SK-N-SH (cell line): ENCODE results near the gene HID1. TPM values are rescaled to one million over a fixed set of nuclear protein-coding genes. Genes with fewer than 3 reads are reported as not detected.

Source experiments
- CTCF ChIA-PET: fragments of 300-600, 350-600 bp; formaldehyde crosslinking; extraction: SDS; loops from one replicate; lab custom pipeline; 2021; lab: Yijun Ruan, JAX
- POLR2A ChIA-PET: fragments of 350-600 bp; sonication (Branson Sonifier 250); formaldehyde crosslinking; extraction: SDS; loops from one replicate; lab custom pipeline; 2020; ENCODE audit warnings: antibody characterized with exemption, inconsistent platforms; lab: Yijun Ruan, JAX
- DNase-seq: peaks from one replicate; pipeline ENCODE4 v3.0.0; 2012
- H2AFZ ChIP-seq: fragments of 200-600 bp; sonication (generic); 2 replicates; pipeline ENCODE4 v1.8.1; 2016; ENCODE audit warnings: antibody characterized with exemption, mild to moderate bottlenecking, low read depth
- H3F3A ChIP-seq: fragments of 200-600 bp; sonication (generic); replicated peaks from 2 replicates; pipeline ENCODE3; 2016; ENCODE audit warnings: antibody characterized with exemption, mild to moderate bottlenecking; ENCODE audit not compliant: insufficient read depth
- H3K27ac ChIP-seq, 2 experiments: fragments of 200-500 bp in 1 of 2; fragments of 200-600 bp in 1 of 2; sonication (Bioruptor generic) in 1 of 2; sonication (generic), shearing (Covaris generic) in 1 of 2; 2 replicates each; pipeline versions ENCODE4 v1.5.1 to v1.6.1; 2014 to 2016; ENCODE audit warnings: low read depth in 2 of 2, inconsistent platforms in 1 of 2, low read length in 1 of 2, mild to moderate bottlenecking in 1 of 2, mixed read lengths in 1 of 2
- H3K27me3 ChIP-seq: fragments of 200-600 bp; sonication (generic), shearing (Covaris generic); 2 replicates; pipeline ENCODE4 v1.6.1; 2016; ENCODE audit warnings: mixed run types; ENCODE audit not compliant: insufficient read depth
- H3K36me3 ChIP-seq, 2 experiments: fragments of 200-500 bp in 1 of 2; fragments of 200-600 bp in 1 of 2; sonication (Bioruptor generic) in 1 of 2; sonication (generic) in 1 of 2; replicated peaks in 1 of 2; 2 replicates each; pipeline versions ENCODE3 to v1.5.1; 2014 to 2016; ENCODE audit warnings: low read length in 1 of 2, mild to moderate bottlenecking in 1 of 2; ENCODE audit not compliant: insufficient read depth in 2 of 2, control insufficient read depth in 1 of 2
- H3K4me1 ChIP-seq, 2 experiments: fragments of 200-500 bp in 1 of 2; fragments of 200-600 bp in 1 of 2; sonication (Bioruptor generic) in 1 of 2; sonication (generic), shearing (Covaris generic) in 1 of 2; 2 replicates each; pipeline versions ENCODE4 v1.5.1 to v1.6.1; 2014 to 2016; ENCODE audit warnings: low read depth in 1 of 2, low read length in 1 of 2, mixed run types in 1 of 2; ENCODE audit not compliant: insufficient read depth in 2 of 2, control insufficient read depth in 1 of 2
- H3K4me2 ChIP-seq: fragments of 200-600 bp; sonication (generic), shearing (Covaris generic); 2 replicates; pipeline ENCODE4 v1.6.1; 2017; ENCODE audit warnings: mixed run types
- H3K4me3 ChIP-seq, 2 experiments: fragments of 200-500 bp in 1 of 2; fragments of 200-600 bp in 1 of 2; sonication (Bioruptor generic) in 1 of 2; sonication (generic), shearing (Covaris generic) in 1 of 2; 2 replicates each; pipeline versions ENCODE4 v1.5.1 to v1.8.1; 2014 to 2016; ENCODE audit warnings: low read depth in 2 of 2, inconsistent platforms in 1 of 2, low read length in 1 of 2, mild to moderate bottlenecking in 1 of 2, mixed read lengths in 1 of 2, moderate library complexity in 1 of 2
- H3K79me2 ChIP-seq: fragments of 200-600 bp; sonication (generic); 2 replicates; pipeline ENCODE4 v1.8.1; 2017; ENCODE audit warnings: mild to moderate bottlenecking; ENCODE audit not compliant: insufficient read depth
- H3K9ac ChIP-seq: fragments of 200-600 bp; sonication (generic); 2 replicates; pipeline ENCODE4 v1.6.1; 2017; ENCODE audit warnings: mixed run types
- H3K9me2 ChIP-seq: fragments of 200-600 bp; sonication (generic); 2 replicates; pipeline ENCODE4 v1.6.1; 2017; ENCODE audit warnings: mixed run types
- H3K9me3 ChIP-seq: fragments of 200-600 bp; sonication (generic); 2 replicates; pipeline ENCODE4 v1.6.1; 2017; ENCODE audit warnings: mixed run types, mild to moderate bottlenecking, moderate library complexity
- H4K20me1 ChIP-seq: fragments of 200-600 bp; sonication (generic); 2 replicates; pipeline ENCODE4 v1.6.1; 2017; ENCODE audit warnings: mild to moderate bottlenecking, mixed run types; ENCODE audit not compliant: insufficient read depth
- CHD2 ChIP-seq: fragments of 150-350 bp; IDR thresholded peaks from 2 replicates; pipeline ENCODE4 v1.6.1; 2018; ENCODE audit warnings: low read length; ENCODE audit not compliant: partially characterized antibody
- EP300 ChIP-seq, 2 experiments: IDR thresholded peaks; 2 replicates each; pipeline versions ENCODE4 v1.4.0 to v1.6.1; 2012; ENCODE audit warnings: borderline replicate concordance in 1 of 2, low read depth in 1 of 2, low read length in 1 of 2
- FOSL2 ChIP-seq: IDR thresholded peaks from 2 replicates; pipeline ENCODE4 v1.4.0; 2012; ENCODE audit warnings: low read depth, mild to moderate bottlenecking, moderate library complexity, borderline replicate concordance
- FOXJ3 ChIP-seq: sonication (generic); formaldehyde crosslinking; IDR thresholded peaks from 2 replicates; pipeline ENCODE4 v1.5.1; 2020; ENCODE audit warnings: mild to moderate bottlenecking, missing genetic modification reagents
- MXI1 ChIP-seq: IDR thresholded peaks from 2 replicates; pipeline ENCODE4 v1.6.1; 2012; ENCODE audit warnings: mild to moderate bottlenecking, low read depth, low read length, improper control_type of control experiment
- RFX5 ChIP-seq: IDR thresholded peaks from 2 replicates; pipeline ENCODE4 v1.6.1; 2012; ENCODE audit warnings: mild to moderate bottlenecking, improper control_type of control experiment, low read length
- RXRA ChIP-seq: IDR thresholded peaks from 2 replicates; pipeline ENCODE4 v1.4.0; 2012; ENCODE audit warnings: low read depth, mild to moderate bottlenecking, borderline replicate concordance
- TCF12 ChIP-seq: IDR thresholded peaks from 2 replicates; pipeline ENCODE4 v1.4.0; 2012
- TEAD4 ChIP-seq: IDR thresholded peaks from 2 replicates; pipeline ENCODE4 v1.4.0; 2012; ENCODE audit warnings: mild to moderate bottlenecking, borderline replicate concordance; ENCODE audit not compliant: insufficient read depth
- YY1 ChIP-seq: IDR thresholded peaks from 2 replicates; pipeline ENCODE4 v1.4.0; 2012; ENCODE audit warnings: low read depth, mild to moderate bottlenecking
- WGBS: methylation state at CpG from one replicate; pipeline ENCODE4 v1.1.6; 2017; ENCODE audit warnings: low lambda C conversion rate; 5-methylcytosine and 5-hydroxymethylcytosine counted together
- polyA plus RNA-seq, 3 experiments: library from polyadenylated mRNA; depleted of rRNA; stranded (reverse); fragments of >200 nt; gene quantifications; 2 replicates each; pipeline ENCODE4 v1.2.3, GENCODE V29; 2012
- TF ChIP-seq, protein P1 (sequence below): IDR thresholded peaks from 2 replicates; pipeline ENCODE4 v1.6.1; 2012; ENCODE audit warnings: mild to moderate bottlenecking, low read depth, low read length, moderate library complexity
- TF ChIP-seq, protein P2 (sequence below): IDR thresholded peaks from 2 replicates; pipeline ENCODE4 v1.4.0; 2012; ENCODE audit warnings: low read depth, borderline replicate concordance
- TF ChIP-seq, protein P3 (sequence below): fragments of 200-600 bp; sonication (generic); IDR thresholded peaks from 2 replicates; pipeline ENCODE4 v1.6.1; 2017; ENCODE audit warnings: antibody characterized with exemption, mild to moderate bottlenecking, moderate library complexity
- TF ChIP-seq, protein P4 (sequence below): fragments of 150-350 bp; IDR thresholded peaks from 2 replicates; pipeline ENCODE4 v1.6.1; 2016; ENCODE audit warnings: mild to moderate bottlenecking, low read depth, low read length
- TF ChIP-seq, protein P5 (sequence below): fragments of 150-350 bp; IDR thresholded peaks from 2 replicates; pipeline ENCODE4 v1.6.1; 2017; ENCODE audit warnings: antibody characterized with exemption, low read length, low read depth, borderline replicate concordance

HID1 gene
- polyA plus RNA-seq, 1 of the 3 experiments (the other 2 are of a cell fraction), result 2.5 TPM

DNA sequence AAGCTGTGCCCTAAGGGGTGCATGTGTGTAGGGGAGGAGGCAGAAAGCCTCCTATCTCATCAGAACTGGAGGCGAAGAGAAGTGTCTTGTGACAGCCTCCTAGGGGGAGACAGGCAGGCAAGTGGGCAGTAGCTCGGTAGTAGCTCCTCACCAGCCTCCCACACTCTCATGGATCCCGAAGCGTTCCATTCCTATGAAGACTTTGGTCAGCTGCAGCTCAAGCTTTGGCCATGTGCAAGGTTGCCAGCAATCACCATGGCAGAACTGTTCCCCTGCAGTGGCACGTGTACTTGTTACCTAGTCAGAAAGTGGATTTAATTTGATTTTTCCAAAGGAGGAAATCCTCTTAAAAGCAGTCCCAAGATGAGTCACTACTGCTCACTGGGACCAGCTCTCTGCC is 46.6 kb upstream of the HID1 start:
- H3K4me2 ChIP-seq, result no peak overlapping the region
- DNase-seq, result no peak
- no peaks in the 10 kb centered on the region for H4K20me1 ChIP-seq
- no peak overlapping the region for H3K4me3 ChIP-seq
- no peaks in the 10 kb centered on the region for H3K9me3 ChIP-seq
- H3K9ac ChIP-seq, result no peak overlapping the region
- no peaks in the 10 kb centered on the region for H3K9me2 ChIP-seq
- no peaks in the 10 kb centered on the region for H3K27me3 ChIP-seq
- TF ChIP-seq FOXJ3 (CRISPR knock-in tag) (no peak), MXI1 (no peak), RXRA (no peak), CHD2 (no peak), RFX5 (no peak), EP300 (IDR thresholded peaks at IDR 0.05; ENCODE audit: borderline replicate concordance in 1 of 2, low read depth in 1 of 2, low read length in 1 of 2) (no peak), FOSL2 (no peak), YY1 (no peak), TCF12 (no peak), TEAD4 (no peak)
- TF ChIP-seq, protein P1, sequence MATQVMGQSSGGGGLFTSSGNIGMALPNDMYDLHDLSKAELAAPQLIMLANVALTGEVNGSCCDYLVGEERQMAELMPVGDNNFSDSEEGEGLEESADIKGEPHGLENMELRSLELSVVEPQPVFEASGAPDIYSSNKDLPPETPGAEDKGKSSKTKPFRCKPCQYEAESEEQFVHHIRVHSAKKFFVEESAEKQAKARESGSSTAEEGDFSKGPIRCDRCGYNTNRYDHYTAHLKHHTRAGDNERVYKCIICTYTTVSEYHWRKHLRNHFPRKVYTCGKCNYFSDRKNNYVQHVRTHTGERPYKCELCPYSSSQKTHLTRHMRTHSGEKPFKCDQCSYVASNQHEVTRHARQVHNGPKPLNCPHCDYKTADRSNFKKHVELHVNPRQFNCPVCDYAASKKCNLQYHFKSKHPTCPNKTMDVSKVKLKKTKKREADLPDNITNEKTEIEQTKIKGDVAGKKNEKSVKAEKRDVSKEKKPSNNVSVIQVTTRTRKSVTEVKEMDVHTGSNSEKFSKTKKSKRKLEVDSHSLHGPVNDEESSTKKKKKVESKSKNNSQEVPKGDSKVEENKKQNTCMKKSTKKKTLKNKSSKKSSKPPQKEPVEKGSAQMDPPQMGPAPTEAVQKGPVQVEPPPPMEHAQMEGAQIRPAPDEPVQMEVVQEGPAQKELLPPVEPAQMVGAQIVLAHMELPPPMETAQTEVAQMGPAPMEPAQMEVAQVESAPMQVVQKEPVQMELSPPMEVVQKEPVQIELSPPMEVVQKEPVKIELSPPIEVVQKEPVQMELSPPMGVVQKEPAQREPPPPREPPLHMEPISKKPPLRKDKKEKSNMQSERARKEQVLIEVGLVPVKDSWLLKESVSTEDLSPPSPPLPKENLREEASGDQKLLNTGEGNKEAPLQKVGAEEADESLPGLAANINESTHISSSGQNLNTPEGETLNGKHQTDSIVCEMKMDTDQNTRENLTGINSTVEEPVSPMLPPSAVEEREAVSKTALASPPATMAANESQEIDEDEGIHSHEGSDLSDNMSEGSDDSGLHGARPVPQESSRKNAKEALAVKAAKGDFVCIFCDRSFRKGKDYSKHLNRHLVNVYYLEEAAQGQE, result no peak
- TF ChIP-seq, protein P2, sequence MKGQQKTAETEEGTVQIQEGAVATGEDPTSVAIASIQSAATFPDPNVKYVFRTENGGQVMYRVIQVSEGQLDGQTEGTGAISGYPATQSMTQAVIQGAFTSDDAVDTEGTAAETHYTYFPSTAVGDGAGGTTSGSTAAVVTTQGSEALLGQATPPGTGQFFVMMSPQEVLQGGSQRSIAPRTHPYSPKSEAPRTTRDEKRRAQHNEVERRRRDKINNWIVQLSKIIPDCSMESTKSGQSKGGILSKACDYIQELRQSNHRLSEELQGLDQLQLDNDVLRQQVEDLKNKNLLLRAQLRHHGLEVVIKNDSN, result no peak
- TF ChIP-seq, protein P3, sequence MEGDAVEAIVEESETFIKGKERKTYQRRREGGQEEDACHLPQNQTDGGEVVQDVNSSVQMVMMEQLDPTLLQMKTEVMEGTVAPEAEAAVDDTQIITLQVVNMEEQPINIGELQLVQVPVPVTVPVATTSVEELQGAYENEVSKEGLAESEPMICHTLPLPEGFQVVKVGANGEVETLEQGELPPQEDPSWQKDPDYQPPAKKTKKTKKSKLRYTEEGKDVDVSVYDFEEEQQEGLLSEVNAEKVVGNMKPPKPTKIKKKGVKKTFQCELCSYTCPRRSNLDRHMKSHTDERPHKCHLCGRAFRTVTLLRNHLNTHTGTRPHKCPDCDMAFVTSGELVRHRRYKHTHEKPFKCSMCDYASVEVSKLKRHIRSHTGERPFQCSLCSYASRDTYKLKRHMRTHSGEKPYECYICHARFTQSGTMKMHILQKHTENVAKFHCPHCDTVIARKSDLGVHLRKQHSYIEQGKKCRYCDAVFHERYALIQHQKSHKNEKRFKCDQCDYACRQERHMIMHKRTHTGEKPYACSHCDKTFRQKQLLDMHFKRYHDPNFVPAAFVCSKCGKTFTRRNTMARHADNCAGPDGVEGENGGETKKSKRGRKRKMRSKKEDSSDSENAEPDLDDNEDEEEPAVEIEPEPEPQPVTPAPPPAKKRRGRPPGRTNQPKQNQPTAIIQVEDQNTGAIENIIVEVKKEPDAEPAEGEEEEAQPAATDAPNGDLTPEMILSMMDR, result no peak
- TF ChIP-seq, protein P4, sequence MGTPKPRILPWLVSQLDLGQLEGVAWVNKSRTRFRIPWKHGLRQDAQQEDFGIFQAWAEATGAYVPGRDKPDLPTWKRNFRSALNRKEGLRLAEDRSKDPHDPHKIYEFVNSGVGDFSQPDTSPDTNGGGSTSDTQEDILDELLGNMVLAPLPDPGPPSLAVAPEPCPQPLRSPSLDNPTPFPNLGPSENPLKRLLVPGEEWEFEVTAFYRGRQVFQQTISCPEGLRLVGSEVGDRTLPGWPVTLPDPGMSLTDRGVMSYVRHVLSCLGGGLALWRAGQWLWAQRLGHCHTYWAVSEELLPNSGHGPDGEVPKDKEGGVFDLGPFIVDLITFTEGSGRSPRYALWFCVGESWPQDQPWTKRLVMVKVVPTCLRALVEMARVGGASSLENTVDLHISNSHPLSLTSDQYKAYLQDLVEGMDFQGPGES, result no peak
- TF ChIP-seq, protein P5, sequence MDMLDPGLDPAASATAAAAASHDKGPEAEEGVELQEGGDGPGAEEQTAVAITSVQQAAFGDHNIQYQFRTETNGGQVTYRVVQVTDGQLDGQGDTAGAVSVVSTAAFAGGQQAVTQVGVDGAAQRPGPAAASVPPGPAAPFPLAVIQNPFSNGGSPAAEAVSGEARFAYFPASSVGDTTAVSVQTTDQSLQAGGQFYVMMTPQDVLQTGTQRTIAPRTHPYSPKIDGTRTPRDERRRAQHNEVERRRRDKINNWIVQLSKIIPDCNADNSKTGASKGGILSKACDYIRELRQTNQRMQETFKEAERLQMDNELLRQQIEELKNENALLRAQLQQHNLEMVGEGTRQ, result no peak
- POLR2A ChIA-PET, result interaction anchor here (0.6 to 2.0 kb wide), 5 partner anchors 8 to 50 kb away, joined by 3 to 7 read pairs (median 5); partner anchors contain the start of gene CDR2L
- no peaks in the 10 kb centered on the region for H3F3A ChIP-seq
- H2AFZ ChIP-seq, result no peak overlapping the region
- H3K79me2 ChIP-seq, result peaks cover 33% of the 10 kb centered on the region
- H3K36me3 ChIP-seq, result peaks cover 17 to 40% of the 10 kb centered on the region in 2 experiments
- WGBS, result 91% methylated on average over 5 of the region's 5 CpGs
- H3K27ac ChIP-seq, result no peak overlapping the region
- no peaks in the 10 kb centered on the region for H3K4me1 ChIP-seq
- CTCF ChIA-PET, result interaction anchor here (0.9 to 2.9 kb wide), 2 partner anchors 58 to 95 kb away, joined by 3 to 18 read pairs; no protein-coding TSS in a partner anchor
